GM12891 (cell line): ENCODE data around the gene PPP1R12C. TPM values are rescaled to one million over a fixed set of nuclear protein-coding genes. Genes with fewer than 3 reads are reported as not detected.

Experiments
- DNase-seq: peaks from one replicate; pipeline ENCODE4 v3.0.0; 2011; ENCODE audit warnings: low spot score; ENCODE audit not compliant: insufficient read length
- FAIRE-seq: peaks from 2 replicates; lab custom pipeline; 2011; peaks lifted over from hg19 to GRCh38; lab: Jason Lieb, UNC
- PAX5 ChIP-seq: IDR thresholded peaks from 2 replicates; pipeline ENCODE4 v1.6.1; 2011; ENCODE audit warnings: low read length, moderate library complexity, mild to moderate bottlenecking; ENCODE audit not compliant: insufficient read depth, severe bottlenecking
- POLR2A ChIP-seq: IDR thresholded peaks from 2 replicates; pipeline ENCODE4 v1.6.1; 2011; ENCODE audit warnings: low read depth, low read length, control low read depth
- POLR2AphosphoS5 ChIP-seq: IDR thresholded peaks from 2 replicates; pipeline ENCODE4 v1.6.1; 2011; ENCODE audit warnings: low read depth, low read length, control low read depth
- POU2F2 ChIP-seq: IDR thresholded peaks from 2 replicates; pipeline ENCODE4 v1.6.1; 2011; ENCODE audit warnings: low read depth, mild to moderate bottlenecking, control low read depth, low read length, moderate library complexity
- SPI1 ChIP-seq: IDR thresholded peaks from 2 replicates; pipeline ENCODE4 v1.6.1; 2011; ENCODE audit warnings: low read depth, low read length, control low read depth
- TAF1 ChIP-seq: IDR thresholded peaks from 2 replicates; pipeline ENCODE4 v1.6.1; 2011; ENCODE audit warnings: low read depth, low read length, control low read depth
- polyA plus RNA-seq: library from polyadenylated mRNA; unstranded; fragments of >200 nt; gene quantifications from one replicate; pipeline ENCODE4 v1.2.1, GENCODE V29; 2012; ENCODE audit warnings: low read depth, missing spikeins, inconsistent platforms; ENCODE audit not compliant: missing spikeins

The PPP1R12C gene
- 46.6 TPM for polyA plus RNA-seq

GRCh38 chr19:55116859-55117662 is at the start of gene PPP1R12C:
TSS of gene PPP1R12C (minus strand) at chr19:55117637. CDS start at chr19:55117543, 94 bp downstream.
- DNase-seq (no peak), FAIRE-seq (no peak)
- no peak for TF ChIP-seq POU2F2
- TF ChIP-seq PAX5: no peak
- no peak for TF ChIP-seq POLR2A
- TF ChIP-seq TAF1: no peak
- no peak for TF ChIP-seq POLR2AphosphoS5
- no peak for TF ChIP-seq SPI1

- FAIRE-seq: no peak
- TF ChIP-seq POU2F2 (no peak), POLR2A (no peak), TAF1 (no peak), POLR2AphosphoS5 (no peak), PAX5 (no peak), SPI1 (no peak)
- peak; percentile 93 for DNase-seq
These were observed 49.3 kb upstream of the PPP1R12C start, which contains the start of gene DNAAF3 for GRCh38 chr19:55166530-55167268. TSS of gene DNAAF3 (minus strand) at chr19:55166613. CDS start at chr19:55166413, 200 bp downstream.

GRCh38 chr19:55165952-55166529 is 48.6 kb upstream of the PPP1R12C start:
- TF ChIP-seq POU2F2 (no peak), PAX5 (no peak), TAF1 (no peak), POLR2AphosphoS5 (no peak), POLR2A (no peak), SPI1 (no peak)
- DNase-seq (no peak), FAIRE-seq (no peak)

- TF ChIP-seq POLR2AphosphoS5 (no peak), PAX5 (no peak), POLR2A (no peak), SPI1 (no peak), POU2F2 (no peak), TAF1 (no peak)
- DNase-seq (no peak), FAIRE-seq (no peak)
These were observed 44.3 kb upstream of the PPP1R12C start for GRCh38 chr19:55161571-55162322.

GRCh38 chr19:55160986-55161365 is 43.5 kb upstream of the PPP1R12C start:
- DNase-seq: no peak
- TF ChIP-seq PAX5: no peak
- TF ChIP-seq SPI1: no peak
- TF ChIP-seq POU2F2: no peak
- no peak for TF ChIP-seq POLR2AphosphoS5
- no peak for TF ChIP-seq POLR2A
- no peak for TF ChIP-seq TAF1

GRCh38 chr19:55160128-55160985 is 42.9 kb upstream of the PPP1R12C start:
- no peak for TF ChIP-seq SPI1
- peak; percentile 17; the same call in 1 of the 2 replicates for TF ChIP-seq POU2F2
- FAIRE-seq: peak; percentile 93
- DNase-seq: peak; percentile 99

More at GRCh38 chr19:55160986-55161365, 43.5 kb upstream of the PPP1R12C start:
- FAIRE-seq: no peak

GRCh38 chr19:55158848-55159749 is 41.7 kb upstream of the PPP1R12C start:
- no peak for TF ChIP-seq PAX5
- no peak for TF ChIP-seq POLR2A
- TF ChIP-seq SPI1: no peak
- TF ChIP-seq TAF1: no peak
- no peak for TF ChIP-seq POU2F2
- TF ChIP-seq POLR2AphosphoS5: no peak
- DNase-seq: no peak
- FAIRE-seq: no peak

GRCh38 chr19:55158423-55158822 is 41.0 kb upstream of the PPP1R12C start:
- DNase-seq (no peak), FAIRE-seq (no peak)
- TF ChIP-seq SPI1 (no peak), PAX5 (no peak), POLR2A (no peak), TAF1 (no peak), POLR2AphosphoS5 (no peak)
